Progenitor cell of endocrine pancreas (in vitro differentiated cells): ENCODE data around the gene RAP1GAP2. TPM values are rescaled to one million over a fixed set of nuclear protein-coding genes. Genes with fewer than 3 reads are reported as not detected.

Source experiments
- DNase-seq: peaks from one replicate; pipeline ENCODE4 v3.0.0; 2021; ENCODE audit warnings: low spot score; ENCODE audit not compliant: unreplicated experiment
- H3K27ac Mint-ChIP-seq: 2 replicates; pipeline ENCODE4 v1.8.0; 2021; ENCODE audit warnings: mild to moderate bottlenecking, moderate library complexity, mixed read lengths
- H3K27me3 Mint-ChIP-seq: 2 replicates; pipeline ENCODE4 v1.8.0; 2021; ENCODE audit warnings: mixed read lengths
- H3K36me3 Mint-ChIP-seq: 2 replicates; pipeline ENCODE4 v1.8.0; 2022; ENCODE audit warnings: mixed read lengths; ENCODE audit not compliant: insufficient read depth
- H3K4me1 Mint-ChIP-seq: 2 replicates; pipeline ENCODE4 v1.8.0; 2021; ENCODE audit warnings: low read depth, mixed read lengths
- H3K4me3 Mint-ChIP-seq: 2 replicates; pipeline ENCODE4 v1.8.0; 2021; ENCODE audit warnings: low read depth, mild to moderate bottlenecking, moderate library complexity, mixed read lengths
- H3K9me3 Mint-ChIP-seq: 2 replicates; pipeline ENCODE4 v1.8.0; 2021; ENCODE audit warnings: low read depth, mixed read lengths
- CTCF ChIP-seq: fragments of 200-600 bp; sonication (generic); IDR thresholded peaks from one replicate; pipeline ENCODE4 v1.5.0; 2021; ENCODE audit warnings: antibody characterized with exemption, mild to moderate bottlenecking; ENCODE audit not compliant: unreplicated experiment
- total RNA-seq: library from RNA; stranded (reverse); gene quantifications from 2 replicates; pipeline ENCODE4 v1.2.1, GENCODE V29; 2021

The RAP1GAP2 gene
- total RNA-seq, 1 donor from 2014 or later = 116 TPM

GRCh38 chr17:2925011-2925410 is 128.8 kb downstream of the RAP1GAP2 start:
- Mint-ChIP-seq H3K9me3 (no peaks in the 10 kb centered on the region), H3K27ac (peak overlapping the region; percentile 90), H3K36me3 (peaks cover 5% of the 10 kb centered on the region), H3K27me3 (no peaks in the 10 kb centered on the region), H3K4me1 (peaks cover 57% of the 10 kb centered on the region), H3K4me3 (no peak overlapping the region)
- TF ChIP-seq CTCF = no peak
- DNase-seq = no peak

- Mint-ChIP-seq H3K36me3 (peaks cover 5% of the 10 kb centered on the region), H3K27me3 (no peaks in the 10 kb centered on the region), H3K9me3 (no peaks in the 10 kb centered on the region), H3K4me1 (peaks cover 64% of the 10 kb centered on the region), H3K4me3 (peak overlapping the region; percentile 37), H3K27ac (peak overlapping the region; percentile 90)
- TF ChIP-seq CTCF = no peak
- no peak for DNase-seq
These were observed 129.9 kb downstream of the RAP1GAP2 start for GRCh38 chr17:2926019-2926650.

- Mint-ChIP-seq H3K27me3 (no peaks in the 10 kb centered on the region), H3K36me3 (peaks cover 5% of the 10 kb centered on the region), H3K9me3 (no peaks in the 10 kb centered on the region), H3K4me3 (peak overlapping the region; percentile 37), H3K4me1 (peaks cover 75% of the 10 kb centered on the region), H3K27ac (peak overlapping the region; percentile 94)
- peak; percentile 44 for DNase-seq
- TF ChIP-seq CTCF = no peak
These were observed 132.2 kb downstream of the RAP1GAP2 start for GRCh38 chr17:2928294-2928890.

- TF ChIP-seq CTCF = peak; percentile 86
- Mint-ChIP-seq H3K36me3 (peaks cover 11% of the 10 kb centered on the region), H3K4me1 (peaks cover 70% of the 10 kb centered on the region), H3K27me3 (no peaks in the 10 kb centered on the region), H3K4me3 (no peak overlapping the region), H3K27ac (peak overlapping the region; percentile 90), H3K9me3 (no peaks in the 10 kb centered on the region)
- DNase-seq = peak; percentile 58
These were observed 133.8 kb downstream of the RAP1GAP2 start for GRCh38 chr17:2929881-2930533.

GRCh38 chr17:2931876-2932275 is 135.6 kb downstream of the RAP1GAP2 start:
- Mint-ChIP-seq H3K4me1 (peaks cover 60% of the 10 kb centered on the region), H3K36me3 (peaks cover 10% of the 10 kb centered on the region), H3K4me3 (no peak overlapping the region)

More at GRCh38 chr17:2931876-2932275, 135.6 kb downstream of the RAP1GAP2 start:
- Mint-ChIP-seq H3K27ac (peak overlapping the region; percentile 90), H3K27me3 (no peaks in the 10 kb centered on the region), H3K9me3 (no peaks in the 10 kb centered on the region)
- no peak for TF ChIP-seq CTCF
- DNase-seq = no peak
